HG02798 (cell line): ENCODE results near the gene KRTAP10-2.
"Not testable (repeated sequence)": the region's sequence is repeated elsewhere in the genome, so short reads cannot be mapped to it uniquely, and the experiment has no call there.

Source experiments
- ATAC-seq: cut with Tn5 transposase; IDR thresholded peaks from one replicate; pipeline ENCODE4 v1.9.1; 2021; ENCODE audit warnings: mild to moderate bottlenecking; ENCODE audit not compliant: unreplicated experiment, poor library complexity

KRTAP10-2 gene, protein sequence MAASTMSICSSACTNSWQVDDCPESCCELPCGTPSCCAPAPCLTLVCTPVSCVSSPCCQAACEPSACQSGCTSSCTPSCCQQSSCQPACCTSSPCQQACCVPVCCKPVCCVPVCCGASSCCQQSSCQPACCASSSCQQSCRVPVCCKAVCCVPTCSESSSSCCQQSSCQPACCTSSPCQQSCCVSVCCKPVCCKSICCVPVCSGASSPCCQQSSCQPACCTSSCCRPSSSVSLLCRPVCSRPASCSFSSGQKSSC

DNA sequence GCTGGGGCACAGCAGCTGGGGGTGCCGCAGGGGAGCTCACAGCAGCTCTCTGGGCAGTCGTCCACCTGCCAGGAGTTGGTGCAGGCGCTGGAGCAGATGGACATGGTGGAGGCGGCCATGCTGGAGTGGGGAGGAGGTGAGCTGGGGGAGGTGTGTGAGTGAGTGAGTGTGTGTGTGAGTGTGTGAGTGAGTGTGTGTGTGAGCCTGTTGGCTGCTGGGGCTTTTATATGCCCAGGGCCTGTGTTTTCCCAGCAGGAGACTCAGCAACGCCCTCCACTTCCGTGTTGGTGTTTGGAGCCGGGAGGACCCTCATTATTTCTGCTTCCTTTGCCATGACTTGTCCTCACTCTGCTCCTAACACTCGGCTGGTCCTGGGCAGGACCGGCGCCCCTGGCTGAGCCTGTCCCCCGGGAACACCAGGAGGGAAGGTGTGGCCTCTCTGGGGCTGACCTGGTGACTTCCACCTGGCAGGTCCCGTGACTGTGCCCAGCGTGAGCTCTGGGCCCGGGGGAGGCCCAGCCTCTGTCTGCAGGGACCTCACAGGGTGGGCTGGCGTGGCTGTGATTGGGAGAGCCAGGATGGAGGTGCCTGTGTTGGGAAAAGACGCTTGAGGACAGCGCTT, at the start of gene KRTAP10-2:
TSS of gene KRTAP10-2 (minus strand) at position 166 of the 622 bp plus-strand sequence. CDS start at position 119, 47 bp downstream.
- no peak for ATAC-seq

DNA sequence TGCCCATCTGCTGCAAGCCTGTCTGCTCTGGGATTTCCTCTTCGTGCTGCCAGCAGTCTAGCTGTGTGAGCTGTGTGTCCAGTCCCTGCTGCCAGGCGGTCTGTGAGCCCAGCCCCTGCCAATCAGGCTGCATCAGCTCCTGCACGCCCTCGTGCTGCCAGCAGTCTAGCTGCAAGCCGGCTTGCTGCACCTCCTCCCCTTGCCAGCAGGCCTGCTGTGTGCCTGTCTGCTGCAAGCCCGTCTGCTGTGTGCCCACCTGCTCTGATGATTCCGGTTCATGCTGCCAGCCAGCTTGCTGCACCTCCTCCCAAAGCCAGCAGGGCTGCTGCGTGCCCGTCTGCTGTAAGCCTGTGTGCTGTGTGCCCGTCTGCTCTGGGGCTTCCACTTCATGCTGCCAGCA, 49.8 kb upstream of the KRTAP10-2 start:
- not testable (repeated sequence) for ATAC-seq

DNA sequence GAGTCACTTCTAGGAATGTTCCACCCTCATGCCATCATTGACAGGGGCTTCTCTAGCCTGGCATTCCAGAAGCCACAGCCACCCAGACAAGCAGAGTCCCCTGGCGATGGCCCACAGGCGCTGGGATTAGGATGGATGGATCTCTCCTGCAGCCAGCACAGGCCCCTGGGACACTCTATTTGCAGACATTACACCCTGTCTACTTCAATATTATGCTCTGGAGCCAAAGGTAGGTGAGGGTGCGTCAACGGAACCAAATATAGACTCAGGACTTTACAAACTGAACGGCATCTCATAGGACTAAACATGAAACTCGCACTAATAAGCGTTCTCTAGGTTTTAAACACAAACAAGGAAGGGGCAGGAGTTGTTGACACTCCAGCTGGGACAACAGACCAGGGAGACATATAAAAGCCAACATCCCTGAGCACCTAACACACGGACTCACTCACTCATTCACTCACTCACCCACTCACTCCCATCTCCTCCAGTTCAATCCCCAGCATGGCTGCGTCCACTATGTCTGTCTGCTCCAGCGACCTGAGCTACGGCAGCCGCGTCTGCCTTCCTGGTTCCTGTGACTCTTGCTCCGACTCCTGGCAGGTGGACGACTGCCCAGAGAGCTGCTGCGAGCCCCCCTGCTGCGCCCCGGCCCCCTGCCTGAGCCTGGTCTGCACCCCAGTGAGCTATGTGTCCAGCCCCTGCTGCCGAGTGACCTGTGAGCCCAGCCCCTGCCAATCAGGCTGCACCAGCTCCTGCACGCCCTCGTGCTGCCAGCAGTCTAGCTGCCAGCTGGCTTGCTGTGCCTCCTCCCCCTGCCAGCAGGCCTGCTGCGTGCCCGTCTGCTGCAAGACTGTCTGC, 49.0 kb upstream of the KRTAP10-2 start, which contains the start of gene KRTAP10-7:
TSS of gene KRTAP10-7 (plus strand) at position 480 of the 861 bp plus-strand sequence. CDS start at position 505, 25 bp downstream.
- ATAC-seq: not testable (repeated sequence)

DNA sequence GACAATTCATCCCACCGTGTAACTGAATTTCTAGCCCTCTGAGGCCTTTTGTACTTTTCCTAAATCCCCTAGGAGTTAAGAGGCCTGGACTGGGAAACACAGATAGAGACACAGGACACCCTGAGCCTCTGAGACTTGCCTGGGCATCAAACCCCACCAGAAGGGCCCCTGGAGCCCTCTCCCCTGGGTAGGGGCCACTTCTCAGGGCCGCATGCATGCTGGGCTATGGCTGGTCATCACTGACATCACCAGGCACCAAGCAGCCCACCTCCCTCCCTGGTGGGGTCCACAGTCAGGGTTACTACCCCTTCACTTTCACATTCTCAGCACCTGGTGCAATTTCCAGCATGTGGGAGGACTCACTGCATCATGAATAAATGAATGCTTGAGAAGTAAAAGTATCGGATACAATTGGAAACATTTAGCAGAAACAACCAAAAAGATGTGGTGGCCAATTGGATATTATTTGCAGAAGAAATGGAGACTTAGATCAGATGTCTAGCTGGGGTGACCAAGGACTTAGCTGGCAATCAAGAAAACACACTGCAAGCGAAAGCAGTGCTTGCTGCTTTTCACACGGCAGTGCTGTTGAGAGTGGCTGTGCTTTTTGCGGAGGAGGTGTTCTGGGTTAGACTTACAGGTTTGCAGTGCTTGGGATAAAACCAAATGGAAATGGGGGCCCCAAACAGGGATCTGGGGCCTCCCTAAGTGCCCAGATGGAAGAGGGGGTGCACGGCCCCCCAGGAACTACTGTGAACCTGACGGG, 48.1 kb upstream of the KRTAP10-2 start:
- no peak for ATAC-seq

DNA sequence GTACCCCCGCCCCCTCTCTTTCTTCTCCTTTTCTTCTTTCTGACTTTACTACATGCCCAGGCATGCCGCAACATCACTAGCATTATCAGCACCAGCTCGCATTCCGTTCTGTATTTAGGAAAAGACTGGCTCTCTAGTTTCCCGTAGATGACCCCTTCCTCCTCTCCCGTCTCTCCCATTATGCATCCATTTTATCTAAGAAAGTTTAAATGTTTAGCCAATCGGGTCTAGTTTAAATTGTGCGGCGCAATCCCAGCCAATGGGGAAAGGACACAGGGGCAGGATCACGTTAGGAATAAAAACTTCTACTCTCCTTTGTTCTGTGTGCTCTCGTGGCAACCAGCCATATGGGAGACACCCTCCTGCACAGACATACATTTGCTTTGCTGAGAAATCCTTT, 46.8 kb upstream of the KRTAP10-2 start:
- ATAC-seq: no peak

DNA sequence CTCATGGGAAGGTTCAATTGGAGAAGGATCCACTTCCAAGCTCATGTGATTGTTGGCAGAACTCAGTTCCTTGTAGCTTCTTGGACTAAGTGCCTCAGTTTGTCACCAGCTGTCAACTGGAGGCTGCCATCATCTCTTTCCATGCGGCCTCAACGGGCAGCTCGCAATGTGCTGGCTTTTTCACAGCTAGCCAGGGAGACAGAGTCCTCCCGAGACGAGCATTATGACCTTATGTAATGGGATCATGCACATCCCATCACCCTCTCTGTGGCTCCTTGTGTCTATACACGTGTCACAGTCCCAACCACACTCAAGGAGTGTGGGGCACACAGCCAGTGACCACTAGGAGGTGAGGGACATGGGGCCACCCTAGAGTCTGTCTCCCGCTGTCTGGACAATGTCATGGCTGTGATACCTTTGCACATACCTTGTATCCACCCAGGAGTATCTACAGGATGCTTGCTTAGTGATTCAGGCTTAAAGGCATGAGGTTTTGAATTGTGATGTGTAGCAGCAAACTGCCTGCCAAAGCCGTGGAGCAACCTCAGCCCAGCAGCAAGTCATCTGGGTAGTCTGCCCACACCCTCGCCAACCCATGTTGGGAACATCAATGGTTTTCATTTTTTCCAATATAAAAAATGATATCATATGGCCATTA, 44.9 kb upstream of the KRTAP10-2 start:
- no peak for ATAC-seq

DNA sequence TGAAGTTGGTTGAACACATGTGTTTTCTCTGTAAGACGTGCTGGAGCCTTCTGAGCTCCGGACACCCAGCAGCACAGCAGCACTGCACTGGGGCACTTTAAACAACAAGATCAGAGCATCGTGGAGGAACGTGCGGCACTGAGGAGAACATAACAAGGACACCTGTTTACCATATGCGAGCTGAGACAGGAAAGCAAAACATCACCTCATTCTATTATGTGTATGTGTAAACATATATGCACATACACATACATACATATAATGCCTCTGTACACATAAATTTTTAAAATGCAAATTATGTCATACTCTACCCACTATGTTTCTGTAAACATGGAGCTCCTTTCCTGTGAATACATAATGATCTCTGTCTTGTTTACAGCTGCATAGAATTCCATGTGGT, 44.2 kb upstream of the KRTAP10-2 start:
- ATAC-seq: no peak

DNA sequence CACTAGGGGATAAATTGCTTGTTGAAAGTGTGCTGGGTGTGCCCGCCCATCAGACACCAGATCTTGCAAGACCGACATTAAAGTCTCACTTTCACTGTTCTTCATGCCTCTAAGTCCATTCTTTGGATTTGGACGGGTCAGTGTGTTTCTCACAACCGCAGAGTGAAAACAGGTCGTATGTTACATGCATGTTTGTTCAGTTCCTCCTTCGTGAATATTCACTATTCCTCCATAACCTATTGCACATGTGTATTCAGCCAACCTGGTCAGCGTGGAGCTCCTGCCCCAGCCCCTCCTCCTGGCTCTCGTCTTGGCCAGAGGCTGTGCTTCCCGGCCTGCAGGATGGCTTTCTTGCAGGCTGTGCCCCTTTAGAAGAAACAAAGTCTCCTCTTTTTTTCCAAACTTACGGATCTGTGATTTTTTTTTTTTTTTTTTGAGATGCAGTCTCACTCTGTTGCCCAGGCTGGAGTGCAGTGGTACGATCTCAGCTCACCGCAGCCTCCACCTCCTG, 43.2 kb upstream of the KRTAP10-2 start:
- ATAC-seq: no peak

DNA sequence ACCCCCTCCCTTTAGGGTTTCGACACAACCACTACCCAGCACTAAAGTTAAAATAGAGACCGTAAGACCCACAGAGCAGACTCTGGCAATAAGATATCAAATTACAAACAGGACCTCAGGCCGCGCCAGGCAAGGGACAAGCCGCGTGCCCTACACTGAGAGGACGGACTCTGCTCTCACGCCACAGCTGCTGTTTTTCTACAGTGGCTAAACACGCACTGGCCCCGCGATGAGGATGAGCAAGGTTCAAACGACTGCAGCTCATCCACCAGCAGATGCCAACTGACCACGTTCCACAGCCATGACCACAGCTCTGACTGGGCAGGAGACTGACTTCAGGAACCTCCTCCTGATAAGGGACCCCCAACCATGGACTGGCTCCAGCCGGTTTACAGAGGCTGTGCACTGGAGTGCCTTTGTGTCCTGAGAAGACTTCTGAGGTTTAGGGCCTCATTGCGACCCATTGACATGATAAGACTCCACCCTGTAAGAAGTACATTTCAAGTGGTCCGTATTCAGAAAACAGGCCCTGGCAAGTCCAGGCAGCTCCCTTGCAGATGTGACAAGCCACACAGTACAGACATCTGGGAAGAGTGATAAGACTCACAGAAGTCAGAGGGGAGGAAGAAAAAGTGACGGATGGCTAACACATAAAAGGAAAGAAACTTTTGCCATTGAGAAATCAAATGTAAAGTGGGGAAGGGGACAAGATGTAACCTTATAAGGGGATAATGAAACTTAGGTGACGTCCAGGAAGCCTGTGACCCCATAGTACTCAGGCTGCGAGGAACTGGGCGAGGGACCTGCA, 42.5 kb upstream of the KRTAP10-2 start:
- ATAC-seq: no peak

DNA sequence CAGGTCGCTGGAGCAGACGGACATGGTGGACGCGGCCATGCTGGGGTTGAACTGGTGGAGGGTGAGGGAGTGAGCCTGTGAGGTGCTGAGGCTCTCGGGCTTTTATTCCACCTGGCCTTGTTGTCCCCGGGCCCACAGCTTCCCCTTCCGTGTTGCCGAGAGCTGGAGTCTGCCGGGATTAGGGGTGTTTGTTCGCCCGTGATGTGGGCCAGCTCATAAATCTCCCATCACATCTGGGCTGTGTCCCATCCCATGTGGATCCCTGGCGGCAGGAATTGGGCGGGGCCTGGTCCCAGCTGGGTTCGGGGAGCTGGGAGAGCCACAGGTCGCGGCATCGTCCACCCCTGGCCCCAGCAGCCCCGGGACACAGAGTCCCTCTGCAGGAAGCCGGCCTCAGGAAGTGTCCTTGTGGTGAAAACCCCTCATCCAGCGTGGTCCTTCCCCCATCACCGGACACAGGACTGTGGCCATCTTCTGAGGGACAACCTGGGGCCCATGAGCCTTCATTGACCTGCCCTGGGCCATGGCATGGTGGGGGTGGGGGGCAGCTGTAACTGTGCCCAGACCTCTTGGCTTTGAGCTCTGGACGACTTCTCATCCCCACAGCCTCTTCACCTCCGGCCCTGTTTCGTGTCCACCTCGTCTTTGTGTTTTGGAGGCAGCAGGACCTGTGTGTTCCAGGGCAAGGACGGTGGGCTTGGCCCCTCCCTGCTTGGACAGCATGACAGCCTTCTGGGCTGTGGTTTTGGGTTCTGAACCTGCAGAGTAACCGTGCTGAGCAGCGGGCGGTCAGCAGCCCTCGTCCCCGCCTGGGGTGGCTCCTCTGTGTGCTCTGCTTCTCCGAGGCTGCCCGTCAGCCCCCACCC, 41.4 kb upstream of the KRTAP10-2 start, which contains the start of gene KRTAP10-6:
TSS of gene KRTAP10-6 (minus strand) at position 60 of the 866 bp plus-strand sequence. CDS start at position 39, 21 bp downstream.
- ATAC-seq: no peak

DNA sequence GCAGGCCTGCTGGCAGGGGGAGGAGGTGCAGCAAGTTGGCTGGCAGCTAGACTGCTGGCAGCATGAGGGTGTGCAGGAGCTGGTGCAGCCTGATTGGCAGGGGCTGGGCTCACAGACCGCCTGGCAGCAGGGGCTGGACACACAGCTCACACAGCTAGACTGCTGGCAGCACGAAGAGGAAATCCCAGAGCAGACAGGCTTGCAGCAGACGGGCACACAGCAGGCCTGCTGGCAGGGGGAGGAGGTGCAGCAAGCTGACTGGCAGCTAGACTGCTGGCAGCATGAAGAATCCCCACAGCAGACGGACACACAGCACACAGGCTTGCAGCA, 40.5 kb upstream of the KRTAP10-2 start:
- ATAC-seq: not testable (repeated sequence)

DNA sequence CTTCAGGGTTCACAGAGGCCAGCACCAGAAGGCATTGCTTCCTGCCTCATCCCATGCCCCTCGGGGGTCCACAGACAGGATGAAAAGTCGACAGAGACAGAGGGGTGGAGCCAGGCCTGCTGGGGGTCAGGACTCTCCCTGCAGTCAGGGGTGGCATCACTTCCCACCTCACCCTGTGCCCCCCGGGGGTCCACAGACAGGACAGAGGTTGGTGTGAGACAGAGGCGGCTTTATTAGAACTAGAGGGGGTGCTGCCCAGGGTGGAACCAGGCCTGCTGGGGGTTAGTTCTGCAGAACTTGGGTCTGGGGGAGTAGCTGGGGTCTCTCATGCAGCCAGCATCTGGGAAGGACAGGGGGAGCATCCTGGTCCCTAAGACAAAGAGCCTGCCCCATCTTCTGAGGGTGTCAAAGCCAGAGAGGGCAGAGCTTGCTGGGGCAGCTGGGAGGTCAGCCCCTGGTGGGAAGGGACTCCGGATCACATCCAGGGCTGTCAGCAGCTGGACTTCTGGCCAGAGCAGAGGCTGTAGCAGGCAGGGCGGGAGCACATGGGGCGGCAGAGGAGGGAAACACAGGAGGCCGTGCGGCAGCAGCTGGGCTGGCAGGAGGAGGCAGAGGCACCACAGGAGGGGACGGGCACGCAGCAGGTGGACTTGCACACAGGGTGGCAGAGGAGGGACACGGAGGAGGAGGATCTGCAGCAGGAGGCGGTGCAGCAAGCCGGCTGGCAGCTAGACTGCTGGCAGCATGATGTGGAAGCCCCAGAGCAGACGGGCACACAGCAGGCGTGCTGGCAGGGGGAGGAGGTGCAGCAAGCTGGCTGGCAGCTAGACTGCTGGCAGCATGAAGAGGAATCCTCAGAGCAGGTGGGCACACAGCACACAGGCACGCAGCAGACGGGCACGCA, 39.8 kb upstream of the KRTAP10-2 start:
- ATAC-seq: not testable (repeated sequence)

DNA sequence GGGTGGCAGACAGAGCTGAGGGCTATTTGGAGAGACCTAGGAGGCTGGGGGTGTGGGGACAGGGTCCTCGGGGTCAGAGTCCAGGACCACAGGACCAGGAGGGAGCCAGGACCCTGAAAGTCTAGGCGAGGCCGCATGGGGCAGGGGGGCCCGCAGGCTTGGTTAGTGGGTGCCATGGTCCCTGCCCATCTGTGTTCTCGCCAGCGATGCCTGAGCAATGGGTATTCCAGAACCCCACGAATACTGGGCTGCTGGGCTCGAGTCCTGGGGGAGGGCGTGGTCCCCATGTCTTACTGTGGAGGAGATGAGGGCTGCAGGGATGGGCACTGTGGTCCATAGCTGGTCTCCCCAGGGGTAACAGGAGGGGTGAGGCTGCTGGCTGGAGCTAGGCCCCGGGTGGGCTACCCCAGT, 39.0 kb upstream of the KRTAP10-2 start:
- ATAC-seq: no peak

DNA sequence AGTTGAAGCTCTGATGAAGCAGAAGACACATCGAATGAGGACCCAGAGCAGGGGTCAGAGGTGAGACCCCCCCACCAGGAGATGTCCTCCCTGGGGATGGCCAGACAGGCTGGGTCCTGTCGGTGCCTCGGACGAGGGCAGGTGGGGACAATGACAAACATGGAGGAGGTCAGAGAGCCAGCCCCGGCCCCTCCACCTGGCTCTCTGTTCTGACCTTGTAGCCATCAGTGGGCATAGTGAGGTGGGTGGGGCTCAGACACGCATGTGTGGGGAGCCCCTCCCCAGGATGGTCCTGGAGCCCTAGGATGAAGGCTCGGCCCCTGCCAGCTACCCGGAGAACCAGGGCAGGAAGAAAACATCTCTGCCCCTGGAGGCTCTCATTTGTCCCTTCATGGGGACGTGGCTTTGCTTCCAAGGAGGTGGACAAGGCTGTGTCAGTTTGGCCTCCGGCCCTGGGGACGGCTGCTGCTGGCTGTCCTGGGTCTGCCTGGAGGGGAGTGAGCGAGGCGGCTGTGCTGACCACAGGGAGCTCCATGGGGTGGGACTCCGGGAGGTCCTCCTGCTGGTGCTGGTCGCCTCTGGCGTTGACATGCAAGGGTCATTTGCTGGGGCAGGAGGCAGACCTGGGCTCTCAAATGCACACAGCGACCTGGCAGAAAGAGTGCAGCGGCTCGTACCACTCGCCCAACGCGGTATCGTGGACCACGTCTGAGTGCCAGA, 38.4 kb upstream of the KRTAP10-2 start:
- no peak for ATAC-seq

DNA sequence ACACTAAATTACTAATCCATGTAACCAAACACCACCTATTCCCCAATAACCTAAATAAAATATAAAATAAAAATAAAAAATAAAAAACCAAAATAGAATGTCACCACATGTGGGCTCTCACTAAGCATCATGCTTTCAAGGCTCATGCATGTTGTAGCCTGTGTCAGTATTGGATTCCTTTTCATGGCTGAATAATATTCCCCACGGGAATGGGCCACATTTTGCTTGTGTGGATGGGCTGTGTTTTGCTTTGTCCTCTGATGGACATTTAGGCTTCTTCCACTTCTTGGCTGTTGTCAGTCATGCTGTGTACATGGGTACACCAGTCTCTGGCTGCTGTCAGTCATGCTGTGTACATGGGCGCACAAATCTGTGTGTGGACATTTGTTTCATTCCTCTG, 37.8 kb upstream of the KRTAP10-2 start:
- ATAC-seq: no peak

DNA sequence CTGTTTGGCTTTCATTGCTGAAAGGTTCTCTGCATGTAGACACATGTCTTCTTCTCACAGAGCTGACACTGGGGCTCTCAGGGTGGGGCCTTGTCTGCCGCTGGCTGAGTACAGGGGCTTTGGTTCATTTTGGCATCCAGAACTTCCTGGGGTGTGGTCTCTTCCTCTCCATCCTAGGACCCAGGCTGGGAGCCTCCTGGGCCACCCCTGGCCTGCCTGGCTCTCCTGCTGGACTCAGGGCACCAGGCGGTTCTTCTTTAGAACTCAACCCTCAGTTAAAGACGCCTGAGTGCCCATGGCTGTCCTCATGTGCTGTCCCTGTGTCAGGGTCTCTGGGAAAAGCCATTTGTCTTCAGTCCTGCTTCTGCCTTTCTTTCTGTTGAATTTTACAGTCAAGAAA, 34.6 kb upstream of the KRTAP10-2 start:
- no peak for ATAC-seq
